IPS-15b (cell line): Measurements from ENCODE around the gene TBXA2R.

Experiments used
- H3K27me3 ChIP-seq: one replicate; pipeline ENCODE4 v1.6.1; 2013; ENCODE audit warnings: low read length; ENCODE audit not compliant: control insufficient read depth, insufficient read depth
- H3K36me3 ChIP-seq: one replicate; pipeline ENCODE4 v1.6.1; 2013; ENCODE audit warnings: low read length; ENCODE audit not compliant: control insufficient read depth, insufficient read depth
- H3K4me1 ChIP-seq: one replicate; pipeline ENCODE4 v1.6.1; 2013; ENCODE audit warnings: mild to moderate bottlenecking, low read length; ENCODE audit not compliant: control insufficient read depth, insufficient read depth
- H3K4me3 ChIP-seq: one replicate; pipeline ENCODE4 v1.5.1; 2013; ENCODE audit warnings: low read depth, low read length
- H3K9ac ChIP-seq: one replicate; pipeline ENCODE4 v1.6.1; 2013; ENCODE audit warnings: low read depth, mild to moderate bottlenecking, low read length
- H3K9me3 ChIP-seq: one replicate; pipeline ENCODE4 v1.6.1; 2013; ENCODE audit warnings: mild to moderate bottlenecking, low read length; ENCODE audit not compliant: control insufficient read depth, insufficient read depth

The TBXA2R gene

GRCh38 chr19:3607303-3608078 is 816 bp upstream of the TBXA2R start:
- H3K9ac ChIP-seq: peak overlapping the region; percentile 54
- peaks cover 9% of the 10 kb centered on the region for H3K27me3 ChIP-seq
- H3K4me3 ChIP-seq: peak overlapping the region; percentile 66
- H3K4me1 ChIP-seq: peaks cover 3% of the 10 kb centered on the region
- H3K36me3 ChIP-seq: peaks cover 20% of the 10 kb centered on the region
- H3K9me3 ChIP-seq: no peaks in the 10 kb centered on the region

- H3K36me3 ChIP-seq: peaks cover 10% of the 10 kb centered on the region
- no peak overlapping the region for H3K9ac ChIP-seq
- peak overlapping the region; percentile 66 for H3K4me3 ChIP-seq
- peaks cover 3% of the 10 kb centered on the region for H3K4me1 ChIP-seq
- no peaks in the 10 kb centered on the region for H3K9me3 ChIP-seq
- peaks cover 9% of the 10 kb centered on the region for H3K27me3 ChIP-seq
These were observed 443 bp downstream of the TBXA2R start for GRCh38 chr19:3606174-3606689.

DNA sequence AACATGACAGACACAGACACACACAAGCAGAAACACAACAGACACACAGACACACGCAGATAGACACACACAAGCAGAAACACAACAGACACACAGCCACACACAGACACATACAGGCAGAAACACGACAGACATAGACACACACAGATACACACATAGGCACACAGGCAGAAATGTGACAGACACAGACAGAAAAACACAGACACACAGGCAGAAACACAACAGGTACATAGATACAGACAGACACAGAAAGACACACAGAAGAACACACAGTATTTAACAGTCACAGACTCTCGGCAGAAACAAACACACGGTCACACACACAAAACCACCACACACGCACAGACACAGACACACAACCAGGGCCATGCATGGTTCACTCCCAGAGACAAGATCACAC is 905 bp downstream of the TBXA2R start:
- Histone ChIP-seq H3K9ac (no peak overlapping the region), H3K4me3 (peak overlapping the region; percentile 66), H3K27me3 (peaks cover 9% of the 10 kb centered on the region), H3K9me3 (no peaks in the 10 kb centered on the region), H3K36me3 (peaks cover 5% of the 10 kb centered on the region), H3K4me1 (peaks cover 3% of the 10 kb centered on the region)

DNA sequence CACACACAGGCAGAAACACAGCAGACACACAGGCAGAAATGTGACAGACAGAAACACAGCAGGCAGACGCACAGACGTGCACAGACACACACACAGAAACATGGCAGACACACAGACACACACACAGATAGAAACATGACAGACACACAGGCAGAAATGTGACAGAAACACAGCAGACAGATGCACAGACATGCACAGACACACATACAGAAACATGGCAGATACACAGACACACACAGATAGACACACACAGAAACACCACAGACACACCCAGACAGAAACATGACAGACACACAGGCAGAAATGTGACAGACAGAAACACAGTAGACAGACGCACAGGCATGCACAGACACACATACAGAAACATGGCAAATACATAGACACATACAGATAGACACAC is 1.3 kb downstream of the TBXA2R start:
- Histone ChIP-seq H3K4me1 (peaks cover 3% of the 10 kb centered on the region), H3K9ac (no peak overlapping the region), H3K36me3 (peaks cover 5% of the 10 kb centered on the region), H3K27me3 (peaks cover 9% of the 10 kb centered on the region), H3K4me3 (peak overlapping the region; percentile 1), H3K9me3 (no peaks in the 10 kb centered on the region)

GRCh38 chr19:3604987-3605343 is 1.7 kb downstream of the TBXA2R start:
- Histone ChIP-seq H3K9me3 (no peaks in the 10 kb centered on the region), H3K4me3 (no peak overlapping the region), H3K27me3 (peaks cover 9% of the 10 kb centered on the region), H3K4me1 (peaks cover 3% of the 10 kb centered on the region), H3K9ac (no peak overlapping the region), H3K36me3 (peaks cover 1% of the 10 kb centered on the region)

DNA sequence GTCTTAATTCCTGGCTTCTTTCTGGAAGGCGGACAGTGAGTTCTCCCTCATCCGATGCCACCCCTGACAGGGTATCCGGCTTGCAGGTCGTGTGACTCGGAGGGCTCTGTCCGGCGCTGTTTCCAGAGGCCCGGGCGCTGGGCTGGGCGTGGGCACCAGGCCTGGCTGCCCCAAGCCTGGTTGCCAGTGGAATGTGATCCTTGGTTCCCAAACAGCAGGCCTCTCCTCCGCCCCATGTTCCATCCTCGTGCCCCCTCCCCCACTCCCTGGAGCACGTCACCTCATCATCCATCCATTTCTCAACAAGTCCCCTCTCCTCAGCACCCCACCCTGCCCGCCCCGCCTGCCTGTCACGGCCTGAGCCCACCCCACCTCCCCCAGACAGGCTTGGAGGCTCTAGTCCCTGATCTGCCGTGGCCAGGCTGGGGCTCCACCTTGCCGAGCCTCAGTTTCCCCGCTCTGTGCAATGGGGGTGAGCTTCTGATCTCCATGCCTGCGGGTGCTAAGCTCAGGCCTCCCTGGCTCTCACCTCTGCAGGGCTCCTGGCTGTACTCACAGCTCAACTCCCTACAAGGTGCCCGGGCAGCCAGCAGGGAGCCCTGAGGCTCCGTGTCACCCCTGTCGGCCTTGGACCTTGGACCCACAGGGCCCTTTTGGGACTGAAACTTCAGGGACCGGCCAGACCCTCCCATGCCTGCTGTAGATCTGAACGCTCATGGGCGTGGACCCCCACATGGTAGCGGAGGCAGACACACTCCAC is 2.3 kb downstream of the TBXA2R start:
- Histone ChIP-seq H3K27me3 (peaks cover 9% of the 10 kb centered on the region), H3K4me3 (no peak overlapping the region)

DNA sequence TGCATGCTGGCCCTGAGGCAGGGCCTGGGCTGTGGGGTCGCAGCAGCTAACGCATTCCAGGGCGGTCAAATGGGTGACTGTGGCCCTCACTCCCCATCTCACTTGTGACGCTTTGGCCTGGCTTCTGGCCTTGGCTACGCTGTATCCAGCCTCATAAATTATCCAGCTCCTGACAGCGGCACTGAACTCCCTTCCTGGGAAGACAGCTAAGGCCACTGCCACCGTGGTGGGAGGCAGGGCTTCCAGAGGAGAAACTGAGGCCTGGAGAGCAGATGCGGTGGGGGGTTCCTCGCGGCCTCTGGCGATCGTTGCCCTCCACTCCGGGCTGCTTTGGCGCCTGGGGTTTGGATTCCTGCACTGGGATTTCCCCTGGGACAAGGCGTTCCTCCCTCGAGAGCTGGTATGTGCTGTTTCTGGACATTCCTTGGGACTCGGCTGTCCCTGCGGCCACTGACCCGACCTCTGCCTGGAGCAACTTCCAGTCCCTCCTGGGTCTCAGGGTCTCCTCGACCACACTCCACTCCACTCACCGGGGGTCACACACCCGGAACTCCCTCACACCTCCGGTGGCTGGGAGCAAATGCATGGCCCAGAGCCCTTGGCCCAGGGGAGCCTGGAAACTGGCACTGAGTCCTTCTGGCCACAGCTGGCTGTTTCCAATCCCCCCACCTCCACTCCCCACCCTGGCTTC is 3.4 kb downstream of the TBXA2R start:
- no peaks in the 10 kb centered on the region for H3K9me3 ChIP-seq
- peaks cover 9% of the 10 kb centered on the region for H3K27me3 ChIP-seq
- no peaks in the 10 kb centered on the region for H3K36me3 ChIP-seq
- peaks cover 3% of the 10 kb centered on the region for H3K4me1 ChIP-seq
- no peak overlapping the region for H3K4me3 ChIP-seq
- H3K9ac ChIP-seq: no peak overlapping the region

More for the DNA sequence above, 2.3 kb downstream of the TBXA2R start:
- Histone ChIP-seq H3K4me1 (peaks cover 3% of the 10 kb centered on the region), H3K9me3 (no peaks in the 10 kb centered on the region), H3K9ac (no peak overlapping the region), H3K36me3 (no peaks in the 10 kb centered on the region)

GRCh38 chr19:3601021-3601420 is 5.7 kb downstream of the TBXA2R start:
- no peaks in the 10 kb centered on the region for H3K4me1 ChIP-seq
- H3K9me3 ChIP-seq: no peaks in the 10 kb centered on the region
- no peak overlapping the region for H3K4me3 ChIP-seq
- H3K9ac ChIP-seq: no peak overlapping the region
- no peaks in the 10 kb centered on the region for H3K36me3 ChIP-seq
- peaks cover 9% of the 10 kb centered on the region for H3K27me3 ChIP-seq

GRCh38 chr19:3599776-3600187 is 6.9 kb downstream of the TBXA2R start:
- Histone ChIP-seq H3K36me3 (no peaks in the 10 kb centered on the region), H3K9me3 (no peaks in the 10 kb centered on the region), H3K9ac (no peak overlapping the region), H3K4me3 (no peak overlapping the region), H3K27me3 (no peaks in the 10 kb centered on the region), H3K4me1 (no peaks in the 10 kb centered on the region)

DNA sequence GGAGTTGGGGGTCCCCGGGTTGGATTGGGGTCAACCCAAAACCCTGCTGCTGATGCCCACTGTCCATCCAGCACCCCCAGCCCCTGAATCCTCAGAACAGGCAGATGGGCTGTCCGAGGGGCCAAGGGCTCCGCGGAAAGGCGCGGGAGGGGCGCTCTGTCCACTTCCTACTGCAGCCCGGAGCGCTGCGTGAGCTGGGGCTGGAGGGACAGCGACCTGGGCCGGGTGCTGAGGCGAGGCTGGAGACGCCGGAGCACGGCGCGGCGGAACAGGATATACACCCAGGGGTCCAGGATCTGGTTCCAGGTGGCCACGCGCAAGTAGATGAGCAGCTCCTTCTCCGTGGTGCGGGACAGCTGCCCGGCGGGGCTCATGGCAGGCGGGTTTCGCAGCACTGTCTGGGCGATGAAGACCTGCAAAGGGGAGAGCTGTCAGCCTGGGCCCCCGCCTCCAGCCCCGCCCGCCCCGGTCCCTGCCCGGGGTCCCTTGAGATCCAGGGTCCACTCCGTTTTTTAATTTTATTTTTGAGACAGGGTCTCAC is 11.1 kb downstream of the TBXA2R start:
- Histone ChIP-seq H3K36me3 (no peaks in the 10 kb centered on the region), H3K4me1 (no peaks in the 10 kb centered on the region), H3K27me3 (peaks cover 2% of the 10 kb centered on the region), H3K9ac (no peak overlapping the region), H3K4me3 (no peak overlapping the region), H3K9me3 (peaks cover 3% of the 10 kb centered on the region)

GRCh38 chr19:3593156-3593555 is 13.5 kb downstream of the TBXA2R start:
- peaks cover 3% of the 10 kb centered on the region for H3K9me3 ChIP-seq
- no peaks in the 10 kb centered on the region for H3K4me1 ChIP-seq
- H3K9ac ChIP-seq: no peak overlapping the region
- H3K36me3 ChIP-seq: no peaks in the 10 kb centered on the region
- H3K4me3 ChIP-seq: no peak overlapping the region
- peaks cover 2% of the 10 kb centered on the region for H3K27me3 ChIP-seq
